ENCODE measurements around the gene NTSR1. TPM values are rescaled to one million over a fixed set of nuclear protein-coding genes. Genes with fewer than 3 reads are reported as not detected.

The NTSR1 gene
- 44.1 TPM for total RNA-seq (2021; ENCODE audit: unreplicated experiment)
- 73.6 TPM for polyA plus RNA-seq (2012; ENCODE audit: insufficient read length)
- Bru-seq, nascent RNA: percentile 68 among the genes with signal in this experiment
- BruChase-seq, experiment 1, labeled RNA remaining after a 2-hour chase: percentile 79 among the genes with signal in this experiment
- BruChase-seq, experiment 2, labeled RNA remaining after a 6-hour chase: percentile 80 among the genes with signal in this experiment
- long read RNA-seq, full-length matches to known transcripts: 4 of 36 reads
- long read RNA-seq, partial matches to known transcripts: 27 of 36 reads
- long read RNA-seq, other reads (novel, unspliced or antisense): 5 of 36 reads

DNA sequence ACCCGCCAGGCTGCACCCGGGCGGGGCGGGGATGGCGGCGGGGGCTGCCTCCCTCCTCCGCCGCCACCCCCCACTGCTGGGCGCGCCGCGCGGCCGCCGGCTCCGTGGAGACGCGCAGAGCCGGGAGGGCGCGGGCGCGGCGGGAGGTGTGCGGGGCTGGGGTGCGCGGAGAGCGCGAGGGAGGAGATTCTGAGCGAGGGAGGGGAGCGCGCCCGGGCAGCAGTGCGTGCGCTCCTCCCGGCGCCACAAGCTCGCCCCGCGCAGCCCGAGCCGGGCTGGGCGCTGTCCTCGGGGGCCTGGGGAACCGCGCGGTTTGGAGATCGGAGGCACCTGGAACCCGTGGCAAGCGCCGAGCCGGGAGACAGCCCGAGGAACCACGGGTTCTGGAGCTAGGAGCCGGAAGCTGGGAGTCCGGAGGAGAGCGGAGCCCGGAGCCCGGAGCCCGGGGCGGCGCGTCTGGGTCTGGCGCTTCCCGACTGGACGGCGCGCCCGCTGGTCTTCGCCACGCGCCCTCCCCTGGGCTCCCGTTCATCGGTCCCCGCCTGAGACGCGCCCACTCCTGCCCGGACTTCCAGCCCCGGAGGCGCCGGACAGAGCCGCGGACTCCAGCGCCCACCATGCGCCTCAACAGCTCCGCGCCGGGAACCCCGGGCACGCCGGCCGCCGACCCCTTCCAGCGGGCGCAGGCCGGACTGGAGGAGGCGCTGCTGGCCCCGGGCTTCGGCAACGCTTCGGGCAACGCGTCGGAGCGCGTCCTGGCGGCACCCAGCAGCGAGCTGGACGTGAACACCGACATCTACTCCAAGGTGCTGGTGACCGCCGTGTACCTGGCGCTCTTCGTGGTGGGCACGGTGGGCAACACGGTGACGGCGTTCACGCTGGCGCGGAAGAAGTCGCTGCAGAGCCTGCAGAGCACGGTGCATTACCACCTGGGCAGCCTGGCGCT, at the start of gene NTSR1:
TSS of gene NTSR1 (plus strand) at position 246 of the 946 bp plus-strand sequence. CDS start at position 618, 372 bp downstream.
- in situ Hi-C loops (cut with HindIII; ENCODE audit: low pct_unique_long_range_greater_than_20kb, low sequenced_read_pairs): no loop called here
- CTCF ChIA-PET: interaction anchor here (0.5 to 0.8 kb wide), 4 partner anchors 9 to 86 kb away, joined by 3 to 10 read pairs (median 4); no protein-coding TSS in a partner anchor
- H3K4me1 ChIP-seq (ENCODE audit: control insufficient read depth, insufficient read depth, low read length): peaks cover 69% of the 10 kb centered on the region
- intact Hi-C loops (cut with micrococcal nuclease; ENCODE audit: unreplicated experiment): loop anchor here (2.0 kb wide), 1 partner anchor 82 kb away; no protein-coding TSS in a partner anchor
- no peaks in the 10 kb centered on the region for H3K9me3 ChIP-seq (ENCODE audit: control insufficient read depth, insufficient read depth, low read depth, low read length)
- H3K4me3 ChIP-seq (ENCODE audit: low read depth in 2 of 2, low read length in 2 of 2): peak within 1 kb of the TSS; percentile 55 to 86
- H3K27me3 ChIP-seq (ENCODE audit: control insufficient read depth, insufficient read depth, low read length): no peaks in the 10 kb centered on the region
- DNase-seq (ENCODE audit: low read depth, low spot score) (no peak), ATAC-seq (peak; percentile 27)
- peaks cover 3% of the 10 kb centered on the region; the same call in 1 of the 2 replicates for H3K36me3 ChIP-seq (ENCODE audit: control insufficient read depth, insufficient read depth, low read length)
- 0 out of 2 replicates have a peak, but pooled peaks have one; percentile 23 for TF ChIP-seq SIN3A (IDR thresholded peaks at IDR 0.05; ENCODE audit: borderline replicate concordance, insufficient read depth, low read depth, low read length)
- TF ChIP-seq, protein P1, sequence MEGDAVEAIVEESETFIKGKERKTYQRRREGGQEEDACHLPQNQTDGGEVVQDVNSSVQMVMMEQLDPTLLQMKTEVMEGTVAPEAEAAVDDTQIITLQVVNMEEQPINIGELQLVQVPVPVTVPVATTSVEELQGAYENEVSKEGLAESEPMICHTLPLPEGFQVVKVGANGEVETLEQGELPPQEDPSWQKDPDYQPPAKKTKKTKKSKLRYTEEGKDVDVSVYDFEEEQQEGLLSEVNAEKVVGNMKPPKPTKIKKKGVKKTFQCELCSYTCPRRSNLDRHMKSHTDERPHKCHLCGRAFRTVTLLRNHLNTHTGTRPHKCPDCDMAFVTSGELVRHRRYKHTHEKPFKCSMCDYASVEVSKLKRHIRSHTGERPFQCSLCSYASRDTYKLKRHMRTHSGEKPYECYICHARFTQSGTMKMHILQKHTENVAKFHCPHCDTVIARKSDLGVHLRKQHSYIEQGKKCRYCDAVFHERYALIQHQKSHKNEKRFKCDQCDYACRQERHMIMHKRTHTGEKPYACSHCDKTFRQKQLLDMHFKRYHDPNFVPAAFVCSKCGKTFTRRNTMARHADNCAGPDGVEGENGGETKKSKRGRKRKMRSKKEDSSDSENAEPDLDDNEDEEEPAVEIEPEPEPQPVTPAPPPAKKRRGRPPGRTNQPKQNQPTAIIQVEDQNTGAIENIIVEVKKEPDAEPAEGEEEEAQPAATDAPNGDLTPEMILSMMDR (IDR thresholded peaks at IDR 0.05): no peak; the same call in 1 of the 2 replicates
- TF ChIP-seq POLR2AphosphoS5 (IDR thresholded peaks at IDR 0.05; ENCODE audit: low read depth, low read length): no peak
- TF ChIP-seq, protein P2, sequence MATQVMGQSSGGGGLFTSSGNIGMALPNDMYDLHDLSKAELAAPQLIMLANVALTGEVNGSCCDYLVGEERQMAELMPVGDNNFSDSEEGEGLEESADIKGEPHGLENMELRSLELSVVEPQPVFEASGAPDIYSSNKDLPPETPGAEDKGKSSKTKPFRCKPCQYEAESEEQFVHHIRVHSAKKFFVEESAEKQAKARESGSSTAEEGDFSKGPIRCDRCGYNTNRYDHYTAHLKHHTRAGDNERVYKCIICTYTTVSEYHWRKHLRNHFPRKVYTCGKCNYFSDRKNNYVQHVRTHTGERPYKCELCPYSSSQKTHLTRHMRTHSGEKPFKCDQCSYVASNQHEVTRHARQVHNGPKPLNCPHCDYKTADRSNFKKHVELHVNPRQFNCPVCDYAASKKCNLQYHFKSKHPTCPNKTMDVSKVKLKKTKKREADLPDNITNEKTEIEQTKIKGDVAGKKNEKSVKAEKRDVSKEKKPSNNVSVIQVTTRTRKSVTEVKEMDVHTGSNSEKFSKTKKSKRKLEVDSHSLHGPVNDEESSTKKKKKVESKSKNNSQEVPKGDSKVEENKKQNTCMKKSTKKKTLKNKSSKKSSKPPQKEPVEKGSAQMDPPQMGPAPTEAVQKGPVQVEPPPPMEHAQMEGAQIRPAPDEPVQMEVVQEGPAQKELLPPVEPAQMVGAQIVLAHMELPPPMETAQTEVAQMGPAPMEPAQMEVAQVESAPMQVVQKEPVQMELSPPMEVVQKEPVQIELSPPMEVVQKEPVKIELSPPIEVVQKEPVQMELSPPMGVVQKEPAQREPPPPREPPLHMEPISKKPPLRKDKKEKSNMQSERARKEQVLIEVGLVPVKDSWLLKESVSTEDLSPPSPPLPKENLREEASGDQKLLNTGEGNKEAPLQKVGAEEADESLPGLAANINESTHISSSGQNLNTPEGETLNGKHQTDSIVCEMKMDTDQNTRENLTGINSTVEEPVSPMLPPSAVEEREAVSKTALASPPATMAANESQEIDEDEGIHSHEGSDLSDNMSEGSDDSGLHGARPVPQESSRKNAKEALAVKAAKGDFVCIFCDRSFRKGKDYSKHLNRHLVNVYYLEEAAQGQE (IDR thresholded peaks at IDR 0.05; ENCODE audit: insufficient read depth in 1 of 2, low read depth in 2 of 2, low read length in 1 of 2): peak in 1 of 2 experiments; percentile 72; a peak in 1 of 4 replicates
- BruUV-seq (replicated peaks): no TSS peak
- POLR2A ChIA-PET: interaction anchor here (0.5 kb wide), 1 partner anchor 63 kb away, joined by 7 read pairs; no protein-coding TSS in a partner anchor
- peak within 1 kb of the TSS; percentile 82 for H3K27ac ChIP-seq (ENCODE audit: low read length)

DNA sequence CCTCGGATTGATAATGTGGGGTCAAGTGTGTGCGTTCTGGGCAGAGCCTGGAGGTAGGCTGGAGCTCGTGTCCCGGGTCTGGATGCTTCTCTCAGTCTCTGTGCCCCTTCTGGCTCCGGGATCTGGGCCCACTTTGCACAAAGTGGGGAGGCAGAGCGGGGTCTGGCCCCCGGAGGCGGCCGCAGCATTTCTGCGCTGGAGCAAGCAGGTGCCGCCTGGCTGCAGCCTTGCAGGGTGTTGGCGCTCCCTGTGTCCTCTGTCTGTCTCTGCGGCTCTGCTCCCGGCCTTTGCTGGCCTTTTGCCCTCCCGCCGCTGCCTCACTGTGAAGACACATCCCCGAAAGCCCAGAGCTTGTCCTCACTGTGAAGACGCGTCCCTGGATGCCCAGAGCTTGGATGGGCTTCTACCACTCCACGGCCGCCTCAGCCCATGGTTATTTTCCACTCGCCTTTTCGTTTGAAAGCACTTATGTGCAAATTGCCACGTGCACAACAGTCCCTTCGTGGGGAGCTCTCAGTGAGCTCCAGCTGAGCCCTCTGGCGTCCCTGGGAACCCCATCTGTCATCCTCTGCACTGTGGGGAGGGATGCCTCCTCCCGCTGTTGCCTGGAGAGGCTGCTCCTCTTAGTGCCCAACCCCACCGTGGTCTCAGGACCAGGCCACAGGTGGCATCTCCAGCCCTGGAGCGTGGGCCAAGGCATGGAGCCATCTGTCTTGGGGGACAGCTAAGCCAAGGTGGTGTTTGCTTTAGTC, 49.0 kb upstream of the NTSR1 start:
- Histone ChIP-seq H3K4me1 (ENCODE audit: control insufficient read depth, insufficient read depth, low read length) (peaks cover 88% of the 10 kb centered on the region), H3K4me3 (ENCODE audit: low read depth in 2 of 2, low read length in 2 of 2) (no peak overlapping the region), H3K27ac (ENCODE audit: low read length) (no peak overlapping the region), H3K9me3 (ENCODE audit: control insufficient read depth, insufficient read depth, low read depth, low read length) (no peaks in the 10 kb centered on the region), H3K36me3 (ENCODE audit: control insufficient read depth, insufficient read depth, low read length) (0 out of 2 replicates have a peak, but pooled peaks cover 3% of the 10 kb centered on the region), H3K27me3 (ENCODE audit: control insufficient read depth, insufficient read depth, low read length) (no peaks in the 10 kb centered on the region)
- ChIA-PET POLR2A (no interaction called here), CTCF (no interaction called here)
- ATAC-seq (no peak), DNase-seq (ENCODE audit: low read depth, low spot score) (no peak)
- in situ Hi-C loops (cut with HindIII; ENCODE audit: low pct_unique_long_range_greater_than_20kb, low sequenced_read_pairs): no loop called here
- no TSS peak for BruUV-seq (replicated peaks)
- intact Hi-C loops (cut with micrococcal nuclease; ENCODE audit: unreplicated experiment): no loop called here
- TF ChIP-seq POLR2AphosphoS5 (IDR thresholded peaks at IDR 0.05; ENCODE audit: low read depth, low read length): no peak
- TF ChIP-seq SIN3A (IDR thresholded peaks at IDR 0.05; ENCODE audit: borderline replicate concordance, insufficient read depth, low read depth, low read length): no peak
- TF ChIP-seq, protein P1 (IDR thresholded peaks at IDR 0.05): no peak
- TF ChIP-seq, protein P2 (IDR thresholded peaks at IDR 0.05; ENCODE audit: insufficient read depth in 1 of 2, low read depth in 2 of 2, low read length in 1 of 2): no peak
- TF ChIP-seq TCF7L2 (IDR thresholded peaks at IDR 0.05; ENCODE audit: low read depth, low read length): no peak

All from Panc1 (cell line).